OCI-LY1 (cell line): ENCODE measurements around the gene ARMC6.

Experiments
- EZH2 ChIP-seq: fragments of 200-600 bp; sonication (generic), shearing (Covaris generic); IDR thresholded peaks from 2 replicates; pipeline ENCODE4 v1.8.0; 2017; ENCODE audit warnings: borderline replicate concordance, mixed run types, mild to moderate bottlenecking, antibody characterized with exemption, low read length, moderate library complexity, mixed read lengths
- TF ChIP-seq, protein P1 (sequence below): fragments of 200-600 bp; sonication (generic), shearing (Covaris generic); IDR thresholded peaks from 2 replicates; pipeline ENCODE4 v1.5.1; 2017; ENCODE audit warnings: mild to moderate bottlenecking, antibody characterized with exemption, low read length, moderate library complexity, mixed read lengths

GRCh38 chr19:19081642-19082151 is 48.3 kb downstream of the ARMC6 start:
- TF ChIP-seq, protein P1, sequence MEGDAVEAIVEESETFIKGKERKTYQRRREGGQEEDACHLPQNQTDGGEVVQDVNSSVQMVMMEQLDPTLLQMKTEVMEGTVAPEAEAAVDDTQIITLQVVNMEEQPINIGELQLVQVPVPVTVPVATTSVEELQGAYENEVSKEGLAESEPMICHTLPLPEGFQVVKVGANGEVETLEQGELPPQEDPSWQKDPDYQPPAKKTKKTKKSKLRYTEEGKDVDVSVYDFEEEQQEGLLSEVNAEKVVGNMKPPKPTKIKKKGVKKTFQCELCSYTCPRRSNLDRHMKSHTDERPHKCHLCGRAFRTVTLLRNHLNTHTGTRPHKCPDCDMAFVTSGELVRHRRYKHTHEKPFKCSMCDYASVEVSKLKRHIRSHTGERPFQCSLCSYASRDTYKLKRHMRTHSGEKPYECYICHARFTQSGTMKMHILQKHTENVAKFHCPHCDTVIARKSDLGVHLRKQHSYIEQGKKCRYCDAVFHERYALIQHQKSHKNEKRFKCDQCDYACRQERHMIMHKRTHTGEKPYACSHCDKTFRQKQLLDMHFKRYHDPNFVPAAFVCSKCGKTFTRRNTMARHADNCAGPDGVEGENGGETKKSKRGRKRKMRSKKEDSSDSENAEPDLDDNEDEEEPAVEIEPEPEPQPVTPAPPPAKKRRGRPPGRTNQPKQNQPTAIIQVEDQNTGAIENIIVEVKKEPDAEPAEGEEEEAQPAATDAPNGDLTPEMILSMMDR = no peak
- no peak for TF ChIP-seq EZH2
